HT-29 (cell line): ENCODE measurements around the gene BID. TPM values are rescaled to one million over a fixed set of nuclear protein-coding genes. Genes with fewer than 3 reads are reported as not detected.

ENCODE experiments used
- DNase-seq: peaks from one replicate; pipeline ENCODE4 v3.0.0-alpha.2; 2015; ENCODE audit warnings: low spot score
- total RNA-seq: library from RNA; depleted of rRNA; stranded (reverse); fragments of >200 nt; shearing (Covaris generic); gene quantifications from 2 replicates; pipeline ENCODE4 v1.2.3, GENCODE V29; 2014

The BID gene
- total RNA-seq, 1 experiment from 2014 or later, result 290 TPM

GRCh38 chr22:17738386-17739128, 35.7 kb downstream of the BID start:
- DNase-seq, result no peak

GRCh38 chr22:17734187-17734586, 40.1 kb downstream of the BID start:
- no peak for DNase-seq

DNA sequence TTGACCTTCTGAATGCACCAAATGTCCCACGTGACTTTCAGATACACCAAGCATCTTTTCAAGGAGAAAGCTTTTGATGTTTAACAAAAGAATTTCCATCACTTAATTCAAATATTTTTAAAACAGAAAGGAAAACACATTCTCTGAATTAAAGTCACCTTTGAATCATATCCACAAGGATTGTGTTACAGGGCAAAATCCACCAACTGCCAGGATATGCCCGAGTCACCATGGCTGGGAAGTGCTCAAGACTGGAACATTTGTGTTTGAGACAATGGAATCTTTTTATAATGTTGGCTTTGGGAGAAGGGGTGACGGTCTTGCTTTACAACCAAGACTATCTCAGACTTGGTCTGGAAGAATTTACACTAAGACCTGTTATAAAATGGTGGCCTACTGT, 40.8 kb downstream of the BID start:
- no peak for DNase-seq

- no peak for DNase-seq
Measured at GRCh38 chr22:17732251-17732854, 41.9 kb downstream of the BID start.

DNA sequence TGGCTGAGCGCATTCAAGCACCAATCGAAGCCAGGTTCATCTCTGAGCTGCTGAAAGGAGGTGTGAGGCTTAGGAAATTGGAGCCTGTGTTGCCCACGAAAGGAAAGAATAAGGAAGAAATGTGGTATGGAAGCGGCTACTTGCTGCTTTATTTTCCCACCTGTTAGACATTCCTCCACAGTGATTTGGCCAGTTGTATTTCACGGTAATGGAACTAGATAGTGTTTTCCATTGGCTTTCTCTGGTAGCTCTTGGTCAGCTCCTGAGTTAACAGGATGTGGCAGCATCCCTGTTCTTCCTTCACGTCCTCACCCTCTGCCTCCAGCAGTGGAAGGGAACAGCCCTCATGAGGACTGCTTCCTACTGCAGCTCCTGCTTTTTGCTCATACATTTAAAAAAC, 44.7 kb downstream of the BID start:
- DNase-seq, result no peak

- no peak for DNase-seq
Measured at GRCh38 chr22:17728786-17729185, 45.5 kb downstream of the BID start.

DNA sequence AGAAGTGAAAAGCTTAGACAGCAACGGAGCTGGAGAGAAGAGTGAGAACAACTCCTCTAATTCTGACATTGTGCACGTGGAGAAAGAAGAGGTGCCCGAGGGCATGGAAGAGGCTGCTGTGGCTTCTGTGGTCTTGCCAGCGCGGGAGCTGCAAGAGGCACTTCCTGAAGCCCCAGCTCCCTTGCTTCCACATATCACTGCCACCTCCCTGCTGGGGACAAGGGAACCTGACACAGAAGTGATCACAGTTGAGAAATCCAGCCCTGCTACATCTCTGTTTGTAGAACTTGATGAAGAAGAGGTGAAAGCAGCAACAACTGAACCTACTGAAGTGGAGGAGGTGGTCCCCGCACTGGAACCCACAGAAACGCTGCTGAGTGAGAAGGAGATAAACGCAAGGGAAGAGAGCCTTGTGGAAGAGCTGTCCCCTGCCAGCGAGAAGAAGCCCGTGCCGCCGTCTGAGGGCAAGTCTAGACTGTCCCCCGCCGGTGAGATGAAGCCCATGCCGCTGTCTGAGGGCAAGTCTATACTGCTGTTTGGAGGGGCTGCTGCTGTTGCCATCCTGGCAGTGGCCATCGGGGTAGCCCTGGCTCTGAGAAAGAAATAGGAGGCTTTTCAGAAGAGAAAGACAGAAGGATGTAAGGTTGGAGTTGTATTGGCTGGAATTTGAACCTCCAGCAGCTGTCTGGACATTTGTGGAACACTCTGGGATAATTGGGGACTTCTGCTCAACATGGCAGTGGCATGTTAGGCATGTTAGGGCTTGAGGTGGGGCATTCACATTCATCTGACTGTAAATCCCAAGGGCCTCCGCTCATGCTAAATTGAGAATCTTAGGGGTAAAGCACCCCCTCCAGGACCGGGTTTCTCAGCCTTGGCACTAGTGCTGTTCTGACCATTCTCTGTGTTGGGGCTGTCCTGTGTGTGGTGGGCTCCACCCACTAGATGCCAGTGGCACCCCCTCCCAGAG, 47.1 kb downstream of the BID start:
- DNase-seq, result no peak

DNA sequence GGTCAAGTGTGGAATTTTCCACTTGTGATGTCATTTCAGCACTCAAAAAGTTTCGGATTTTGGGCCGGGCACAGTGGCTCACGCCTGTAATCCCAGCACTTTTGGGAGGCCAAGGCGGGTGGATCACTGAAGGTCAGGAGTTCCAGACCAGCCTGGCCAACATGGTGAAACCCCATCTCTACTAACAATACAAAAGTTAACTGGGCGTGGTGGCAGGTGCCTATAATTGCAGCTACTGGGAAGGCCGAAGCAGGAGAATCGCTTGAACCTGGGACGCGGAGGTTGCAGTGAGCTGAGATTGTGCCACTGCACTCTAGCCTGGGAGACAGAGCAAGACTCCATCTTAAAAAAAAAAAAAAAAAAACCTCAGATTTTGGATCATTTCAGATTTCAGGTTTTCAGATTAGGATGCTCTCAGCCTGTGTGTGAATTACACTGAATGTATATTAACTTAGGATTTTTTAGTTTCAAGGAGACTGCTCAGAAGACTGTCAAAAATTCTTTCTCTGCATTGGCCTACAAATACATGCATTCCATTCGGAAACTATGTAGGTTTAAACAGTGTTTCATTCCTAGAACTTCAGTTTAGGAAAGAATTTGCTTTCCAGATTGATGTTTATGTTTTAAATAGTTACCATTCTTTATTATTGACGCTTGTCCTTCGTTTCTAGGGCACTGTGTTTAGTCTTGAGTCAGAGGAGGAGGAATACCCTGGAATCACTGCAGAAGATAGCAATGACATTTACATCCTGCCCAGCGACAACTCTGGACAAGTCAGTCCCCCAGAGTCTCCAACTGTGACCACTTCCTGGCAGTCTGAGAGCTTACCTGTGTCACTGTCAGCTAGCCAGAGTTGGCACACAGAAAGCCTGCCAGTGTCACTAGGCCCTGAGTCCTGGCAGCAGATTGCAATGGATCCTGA, 48.0 kb downstream of the BID start:
- DNase-seq, result no peak

- DNase-seq, result no peak
Measured at GRCh38 chr22:17725500-17725796, 48.8 kb downstream of the BID start.

DNA sequence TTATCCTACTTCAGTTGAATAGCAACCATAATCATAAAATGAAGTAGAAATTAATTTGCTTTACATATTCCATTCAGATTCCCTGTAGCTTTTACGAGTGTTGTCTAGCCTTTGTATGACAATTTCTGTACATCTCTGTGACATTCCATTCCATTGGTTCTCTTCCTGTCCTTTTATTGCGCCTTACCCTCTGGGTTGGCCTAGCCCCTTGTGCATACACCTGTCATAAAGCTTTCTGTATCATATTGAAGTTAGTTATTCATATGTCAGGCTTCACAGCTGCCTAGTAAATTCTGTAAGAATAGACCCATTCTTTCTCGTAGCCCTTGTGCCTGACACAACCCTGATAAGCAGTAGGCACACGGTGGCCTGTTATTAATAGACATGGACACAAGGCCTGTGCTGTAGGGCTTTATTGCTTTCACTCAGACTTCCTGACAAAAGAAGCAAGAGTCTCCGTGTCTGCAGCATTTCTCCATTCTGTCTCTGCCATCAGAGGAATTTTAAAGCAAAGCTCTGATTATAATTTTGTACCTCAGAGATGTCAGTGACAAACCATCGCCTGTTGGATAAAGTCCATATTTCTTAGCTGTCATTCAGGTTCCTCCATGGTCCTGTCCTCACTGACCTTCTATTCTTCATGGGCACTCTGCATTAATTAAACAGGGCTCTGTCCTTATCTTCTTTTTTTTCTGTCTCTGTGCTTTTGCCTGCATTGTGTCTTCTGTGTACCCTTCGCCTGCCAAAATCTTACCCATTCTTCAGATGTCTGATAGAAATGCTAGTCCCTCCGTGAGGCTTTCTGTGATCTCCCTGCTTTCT, 49.4 kb downstream of the BID start:
- no peak for DNase-seq

- DNase-seq, result no peak
Measured at GRCh38 chr22:17724241-17724640, 50.0 kb downstream of the BID start.

DNA sequence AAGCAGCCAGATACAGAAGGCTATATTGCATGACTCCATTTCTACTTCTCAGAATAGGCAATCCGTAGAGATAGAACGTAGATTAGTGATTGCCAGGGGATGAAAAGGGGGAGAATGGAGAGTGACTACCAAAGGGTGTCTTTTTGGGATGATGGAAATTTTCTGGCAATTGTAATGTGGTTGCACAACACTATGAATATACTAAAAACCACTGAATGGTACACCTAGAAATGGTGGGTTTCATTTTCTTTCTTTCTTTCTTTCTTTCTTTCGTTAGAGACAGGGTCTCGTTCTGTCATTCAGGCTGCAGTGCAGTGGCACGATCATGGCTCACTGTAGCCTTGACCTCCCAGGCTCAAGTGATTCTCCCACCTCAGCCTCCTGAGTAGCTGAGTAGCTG, 54.4 kb downstream of the BID start:
- DNase-seq, result no peak

- no peak for DNase-seq
Measured at GRCh38 chr22:17717708-17718107, 56.6 kb downstream of the BID start.

- no peak for DNase-seq
Measured at GRCh38 chr22:17716529-17716928, 57.7 kb downstream of the BID start.

DNA sequence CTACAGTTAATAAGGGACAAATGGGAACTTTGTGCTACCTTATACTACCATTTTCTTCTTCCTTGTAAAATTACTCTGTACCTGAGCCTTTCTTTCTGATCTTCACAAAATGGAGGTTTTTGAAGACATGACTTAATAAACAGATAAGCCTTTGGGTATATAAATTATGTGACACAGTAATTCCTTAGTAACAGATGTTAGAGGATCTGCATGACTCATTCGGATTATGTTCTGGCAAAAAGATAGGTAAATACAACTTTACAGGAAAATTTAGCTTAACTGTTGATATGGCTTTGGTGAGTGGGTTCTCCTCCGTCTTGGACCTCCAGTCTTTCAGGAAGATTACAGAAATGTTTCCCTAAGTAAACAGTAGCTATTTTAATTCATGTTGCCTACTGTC, 61.8 kb downstream of the BID start:
- no peak for DNase-seq

DNA sequence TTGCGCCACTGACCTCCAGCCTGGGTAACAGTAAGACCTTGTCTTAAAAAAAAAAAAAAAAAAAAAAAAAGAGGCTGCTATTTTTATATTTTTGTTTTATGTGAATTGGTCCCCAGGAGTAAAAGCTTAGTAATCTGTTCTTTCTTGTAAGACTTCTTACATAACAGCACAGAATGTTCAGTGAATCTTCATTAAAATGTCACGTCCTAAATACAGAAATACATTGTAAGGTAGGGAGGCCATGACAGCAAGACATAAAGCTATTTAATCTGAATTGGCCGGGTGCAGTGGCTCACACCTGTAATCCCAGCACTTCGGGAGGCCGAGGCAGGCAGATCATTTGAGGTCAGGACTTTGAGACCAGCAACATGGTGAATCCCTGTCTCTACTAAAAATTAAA, 64.2 kb downstream of the BID start:
- no peak for DNase-seq

DNA sequence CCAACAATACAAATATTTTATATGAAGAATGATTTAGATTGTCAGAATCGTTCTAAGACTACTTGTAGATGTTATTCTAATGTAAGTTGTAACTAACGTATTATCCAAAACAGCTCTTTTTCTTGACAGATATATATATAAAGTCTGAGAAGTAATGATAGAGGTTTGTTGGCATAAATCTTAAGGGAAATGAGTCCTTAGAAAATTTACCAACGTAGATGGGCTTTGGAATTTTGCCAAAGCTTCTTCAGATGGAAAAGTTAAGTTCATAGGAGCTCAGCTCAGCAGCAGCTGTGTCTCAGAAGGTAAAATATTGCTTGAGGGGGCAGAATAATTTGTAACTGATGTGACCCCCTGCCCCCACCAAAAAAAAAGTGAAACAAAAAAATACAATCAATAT, 66.7 kb downstream of the BID start:
- DNase-seq, result peak; percentile 8

- DNase-seq, result no peak
Measured at GRCh38 chr22:17706947-17707346, 67.3 kb downstream of the BID start.

- DNase-seq, result peak; percentile 77
Measured at GRCh38 chr22:17705951-17706900, 68.0 kb downstream of the BID start.
